ENCODE data around the gene DNAJC2. TPM values are rescaled to one million over a fixed set of nuclear protein-coding genes. Genes with fewer than 3 reads are reported as not detected.
A peak's percentile ranks its signal among the peaks of the same experiment; 100 is the strongest.

The DNAJC2 gene
- total and polyA plus RNA-seq, 8 donors: 12.9 to 56.2 (median 49.1) TPM

DNA sequence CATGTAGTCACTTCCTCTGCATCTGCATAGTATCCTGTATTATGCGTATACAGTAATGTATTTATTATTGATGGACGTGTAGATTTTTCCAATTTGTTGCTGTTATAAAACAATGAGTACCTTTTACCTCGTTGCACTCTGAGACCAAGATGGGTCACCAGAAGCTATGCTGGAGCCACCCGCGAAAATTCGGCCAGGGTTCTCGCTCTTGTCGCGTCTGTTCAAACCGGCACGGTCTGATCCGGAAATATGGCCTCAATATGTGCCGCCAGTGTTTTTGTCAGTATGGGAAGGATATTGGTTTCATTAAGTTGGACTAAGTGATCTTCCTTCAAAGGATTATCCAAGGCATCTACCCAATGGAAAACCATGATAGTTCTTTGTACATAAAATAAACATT lies 3.9 kb upstream of the DNAJC2 start:
- Histone ChIP-seq H3K4me1 (peaks cover 22 to 55% of the 10 kb centered on the region in 2 donors), H3K27ac (peak overlapping the region; percentile 84 to 92), H3K9me3 (no peaks in the 10 kb centered on the region), H3K4me3 (peak overlapping the region; percentile 65 to 77), H3K27me3 (no peaks in the 10 kb centered on the region), H3K36me3 (peaks cover 0 to 27% of the 10 kb centered on the region in 2 donors)
- DNase-seq (peak in 1 of 4 donors; percentile 45), ATAC-seq (no peak)
- TF ChIP-seq CTCF (IDR thresholded peaks at IDR 0.05): no peak
- intact Hi-C loops (cut with DNase I): no loop called here

DNA sequence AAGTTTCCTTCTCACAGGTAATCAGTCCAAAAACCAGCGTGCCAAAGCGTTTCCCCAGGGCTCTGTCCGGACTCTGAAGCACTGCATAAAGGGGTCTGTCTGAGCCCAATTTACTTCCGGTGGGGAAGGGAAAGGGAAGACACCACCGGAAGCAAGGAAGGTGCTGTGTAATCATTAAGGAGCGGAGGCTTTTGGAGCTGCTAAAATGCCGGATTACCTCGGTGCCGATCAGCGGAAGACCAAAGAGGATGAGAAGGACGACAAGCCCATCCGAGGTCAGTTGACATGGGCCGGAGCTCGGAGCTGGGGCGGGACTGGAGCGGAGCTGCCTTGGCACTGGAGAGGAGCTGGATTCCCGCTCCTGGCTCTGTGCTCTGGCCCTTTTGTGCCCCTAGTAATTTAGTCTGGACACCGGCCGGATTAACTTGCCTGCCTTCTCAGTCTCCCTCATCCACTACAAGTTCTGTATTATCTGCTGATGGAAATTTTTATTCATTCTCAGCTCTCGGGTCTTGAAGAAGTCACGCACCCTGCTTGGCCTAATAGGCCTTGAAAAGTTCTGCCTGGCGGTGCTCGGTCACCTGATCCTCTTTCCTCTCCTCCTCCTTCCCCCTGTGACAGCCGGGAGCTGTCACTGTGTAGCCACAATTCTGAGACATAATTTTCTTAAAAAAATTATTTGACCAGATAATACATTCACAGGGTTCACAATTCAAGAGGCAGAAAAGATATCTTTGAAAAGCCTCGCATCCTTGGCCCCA lies 3.1 kb upstream of the DNAJC2 start, which contains the start of gene PSMC2:
PSMC2 (plus strand) TSS at position 137 of the 761 bp plus-strand sequence; CDS start at position 206, 69 bp downstream.
- peak within 1 kb of the TSS; percentile 84 to 92 for H3K27ac ChIP-seq
- H3K4me3 ChIP-seq: peak within 1 kb of the TSS; percentile 65 to 77
- peaks cover 22 to 63% of the 10 kb centered on the region in 2 donors for H3K4me1 ChIP-seq
- H3K27me3 ChIP-seq: no peaks in the 10 kb centered on the region
- no peak for TF ChIP-seq CTCF (IDR thresholded peaks at IDR 0.05)
- intact Hi-C loops (cut with DNase I): no loop called here
- H3K36me3 ChIP-seq: peaks cover 0 to 20% of the 10 kb centered on the region in 2 donors
- ATAC-seq (peak; percentile 82), DNase-seq (peak; percentile 43 to 92 (median 80))
- H3K9me3 ChIP-seq: no peaks in the 10 kb centered on the region

DNA sequence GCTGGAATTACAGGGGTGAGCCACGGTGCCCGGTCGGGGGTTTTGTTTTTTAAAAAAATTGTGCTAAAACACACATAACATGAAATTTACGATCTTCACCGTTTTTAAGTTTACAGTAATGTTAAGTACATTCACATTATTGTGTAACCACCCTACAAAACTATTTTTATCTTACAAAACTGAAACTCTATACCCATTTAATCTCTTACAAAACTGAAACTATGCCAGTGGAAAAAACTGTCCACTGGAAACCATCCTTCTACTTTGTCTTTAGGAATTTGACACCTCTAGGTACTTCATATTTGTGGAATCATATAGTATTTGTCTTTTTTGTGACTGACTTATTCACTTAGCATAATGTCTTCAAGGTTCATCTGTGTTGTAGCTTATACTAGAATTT lies 1.8 kb upstream of the DNAJC2 start:
- H3K4me1 ChIP-seq: peaks cover 22 to 69% of the 10 kb centered on the region in 2 donors
- no peak for DNase-seq
- TF ChIP-seq CTCF (IDR thresholded peaks at IDR 0.05): no peak
- H3K27me3 ChIP-seq: no peaks in the 10 kb centered on the region
- H3K9me3 ChIP-seq: no peaks in the 10 kb centered on the region
- no peak overlapping the region for H3K27ac ChIP-seq
- no peak overlapping the region for H3K4me3 ChIP-seq
- intact Hi-C loops (cut with DNase I): no loop called here
- peaks cover 0 to 14% of the 10 kb centered on the region in 2 donors for H3K36me3 ChIP-seq
- no peak for ATAC-seq

DNA sequence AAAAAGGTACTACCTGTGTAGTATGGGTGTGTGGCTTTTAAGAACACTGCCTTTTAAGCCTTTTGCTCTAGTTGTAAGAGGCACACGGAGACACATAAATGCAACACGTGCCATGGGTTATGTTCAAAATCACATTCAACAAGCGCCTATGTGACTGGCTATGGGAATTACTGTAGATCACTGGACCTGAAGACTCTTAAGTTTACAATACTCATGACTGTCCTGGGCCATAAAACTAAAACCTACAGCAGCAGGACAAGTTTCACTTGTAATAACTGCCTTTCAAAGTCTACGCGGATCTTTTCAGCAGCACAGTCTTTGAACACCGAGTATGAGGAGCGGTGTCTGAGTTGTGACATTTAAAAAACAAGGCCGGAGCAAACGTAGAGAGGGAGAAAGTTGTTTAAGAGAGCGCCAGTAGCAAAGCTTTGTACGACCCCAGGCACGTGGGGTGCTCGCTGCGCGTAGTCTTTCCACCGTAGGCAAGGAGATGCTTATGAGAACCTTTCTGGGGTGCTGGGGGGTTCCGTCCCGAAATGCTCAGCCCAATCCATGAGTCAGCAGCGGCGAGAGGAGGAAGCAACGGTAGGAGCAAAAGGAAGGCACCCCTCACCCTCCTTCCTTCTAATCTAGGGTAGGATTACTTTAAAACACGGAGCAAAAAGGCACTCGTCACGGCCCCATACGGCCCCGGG lies 662 bp downstream of the DNAJC2 start:
- Histone ChIP-seq H3K9me3 (no peaks in the 10 kb centered on the region), H3K4me1 (peaks cover 7 to 50% of the 10 kb centered on the region in 2 donors), H3K36me3 (peaks cover 0 to 28% of the 10 kb centered on the region in 2 donors), H3K4me3 (peak overlapping the region; percentile 84 to 95), H3K27ac (peak overlapping the region; percentile 75 to 88), H3K27me3 (no peaks in the 10 kb centered on the region)
- ATAC-seq: peak; percentile 39
- DNase-seq: peak in 3 of 4 donors; percentile 15 to 36 (median 30)
- no peak for TF ChIP-seq CTCF (IDR thresholded peaks at IDR 0.05)
- intact Hi-C loops (cut with DNase I): no loop called here

GRCh38 chr7:103343332-103343731 lies 1.2 kb downstream of the DNAJC2 start:
- DNase-seq: no peak
- no peak for ATAC-seq
- no peaks in the 10 kb centered on the region for H3K27me3 ChIP-seq
- H3K9me3 ChIP-seq: no peaks in the 10 kb centered on the region
- H3K27ac ChIP-seq: no peak overlapping the region
- peak overlapping the region in 1 of 2 donors; percentile 84 for H3K4me3 ChIP-seq
- H3K4me1 ChIP-seq: peaks cover 1 to 44% of the 10 kb centered on the region in 2 donors
- peaks cover 0 to 34% of the 10 kb centered on the region in 2 donors for H3K36me3 ChIP-seq
- TF ChIP-seq CTCF (IDR thresholded peaks at IDR 0.05): no peak
- intact Hi-C loops (cut with DNase I): no loop called here

All from left lung (tissue), 10 donors.